KMS-11 (cell line): ENCODE data around the gene MAGI3.

Experiments
- H2AFZ ChIP-seq: fragments of 200-600 bp; sonication (generic); 2 replicates; pipeline ENCODE4 v1.6.1; 2016; ENCODE audit warnings: antibody characterized with exemption, mixed run types, low read depth
- H3K27ac ChIP-seq: fragments of 200-600 bp; sonication (generic); 2 replicates; pipeline ENCODE4 v1.6.1; 2016; ENCODE audit warnings: mild to moderate bottlenecking, mixed run types
- H3K27me3 ChIP-seq: fragments of 200-600 bp; sonication (generic); 2 replicates; pipeline ENCODE4 v1.6.1; 2017; ENCODE audit warnings: mild to moderate bottlenecking, low read depth, mixed run types, moderate library complexity; ENCODE audit not compliant: insufficient read depth
- H3K36me3 ChIP-seq: fragments of 200-600 bp; sonication (generic); 2 replicates; pipeline ENCODE4 v1.6.1; 2017; ENCODE audit warnings: mild to moderate bottlenecking, mixed run types; ENCODE audit not compliant: insufficient read depth
- H3K4me1 ChIP-seq: fragments of 200-600 bp; sonication (generic); 2 replicates; pipeline ENCODE4 v1.6.1; 2016; ENCODE audit warnings: mild to moderate bottlenecking, low read depth, mixed run types; ENCODE audit not compliant: poor library complexity, severe bottlenecking
- H3K4me2 ChIP-seq: fragments of 200-600 bp; sonication (generic); 2 replicates; pipeline ENCODE4 v1.7.0; 2016; ENCODE audit warnings: mild to moderate bottlenecking, mixed run types
- H3K4me3 ChIP-seq: fragments of 200-600 bp; sonication (generic); IDR thresholded peaks from 2 replicates; pipeline ENCODE4 v1.6.1; 2017; ENCODE audit warnings: low read depth, low read length, mixed read lengths; ENCODE audit not compliant: insufficient read depth
- H3K79me2 ChIP-seq: fragments of 200-600 bp; sonication (generic); 2 replicates; pipeline ENCODE4 v1.6.1; 2016; ENCODE audit warnings: low read depth, mixed run types; ENCODE audit not compliant: insufficient read depth
- H3K9ac ChIP-seq: fragments of 200-600 bp; sonication (generic); 2 replicates; pipeline ENCODE4 v1.6.1; 2016; ENCODE audit warnings: mild to moderate bottlenecking, mixed run types
- H4K20me1 ChIP-seq: fragments of 200-600 bp; sonication (generic); 2 replicates; pipeline ENCODE4 v1.6.1; 2016; ENCODE audit warnings: mild to moderate bottlenecking, mixed run types; ENCODE audit not compliant: insufficient read depth
- TF ChIP-seq, protein P1 (sequence below): fragments of 200-600 bp; sonication (generic); conservative IDR thresholded peaks from 2 replicates; pipeline ENCODE4 v1.6.1; 2017; ENCODE audit warnings: low read depth, mild to moderate bottlenecking, antibody characterized with exemption, low read length, moderate library complexity, mixed read lengths

Gene MAGI3

DNA sequence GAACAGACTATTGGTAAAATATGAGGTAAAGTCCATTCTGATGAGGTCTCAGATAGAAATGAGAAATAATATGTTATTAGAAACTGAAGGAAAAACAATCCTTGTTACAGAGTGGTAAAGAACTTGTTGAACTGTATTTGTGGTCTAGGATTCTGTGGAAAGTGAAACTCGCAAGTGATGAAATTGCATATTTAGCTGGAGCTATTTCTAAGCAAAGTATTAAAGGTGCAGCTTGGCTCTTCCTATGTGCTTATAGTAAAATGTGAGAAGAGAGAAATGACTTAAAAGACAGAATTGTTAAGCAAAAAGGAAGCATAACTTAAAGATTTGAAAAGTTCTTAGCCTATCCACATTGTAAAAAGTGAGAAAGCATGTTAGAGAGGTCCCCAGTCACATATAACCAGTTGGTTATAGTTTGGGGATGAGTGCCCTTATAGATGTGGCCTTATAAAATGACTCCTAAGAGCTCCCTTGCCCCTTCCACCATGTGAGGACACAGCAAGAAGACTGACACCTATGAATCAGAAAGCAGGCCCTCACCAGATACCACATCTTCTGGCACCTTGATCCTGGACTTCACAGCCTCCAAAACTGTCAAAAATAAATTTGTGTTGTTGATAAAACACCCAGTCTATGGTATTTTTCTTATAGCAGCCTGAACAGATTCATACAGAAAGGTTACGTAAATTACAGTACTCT is 344.2 kb downstream of the MAGI3 start:
- Histone ChIP-seq H2AFZ (no peak overlapping the region), H3K27ac (peak overlapping the region; percentile 72), H3K27me3 (no peaks in the 10 kb centered on the region), H3K79me2 (no peaks in the 10 kb centered on the region), H3K4me2 (peak overlapping the region; percentile 71), H3K4me1 (peaks cover 58% of the 10 kb centered on the region), H4K20me1 (no peaks in the 10 kb centered on the region), H3K36me3 (no peaks in the 10 kb centered on the region), H3K9ac (0 out of 2 replicates have a peak overlapping the region, but pooled peaks have one; percentile 11), H3K4me3 (no peak overlapping the region)
- TF ChIP-seq, protein P1, sequence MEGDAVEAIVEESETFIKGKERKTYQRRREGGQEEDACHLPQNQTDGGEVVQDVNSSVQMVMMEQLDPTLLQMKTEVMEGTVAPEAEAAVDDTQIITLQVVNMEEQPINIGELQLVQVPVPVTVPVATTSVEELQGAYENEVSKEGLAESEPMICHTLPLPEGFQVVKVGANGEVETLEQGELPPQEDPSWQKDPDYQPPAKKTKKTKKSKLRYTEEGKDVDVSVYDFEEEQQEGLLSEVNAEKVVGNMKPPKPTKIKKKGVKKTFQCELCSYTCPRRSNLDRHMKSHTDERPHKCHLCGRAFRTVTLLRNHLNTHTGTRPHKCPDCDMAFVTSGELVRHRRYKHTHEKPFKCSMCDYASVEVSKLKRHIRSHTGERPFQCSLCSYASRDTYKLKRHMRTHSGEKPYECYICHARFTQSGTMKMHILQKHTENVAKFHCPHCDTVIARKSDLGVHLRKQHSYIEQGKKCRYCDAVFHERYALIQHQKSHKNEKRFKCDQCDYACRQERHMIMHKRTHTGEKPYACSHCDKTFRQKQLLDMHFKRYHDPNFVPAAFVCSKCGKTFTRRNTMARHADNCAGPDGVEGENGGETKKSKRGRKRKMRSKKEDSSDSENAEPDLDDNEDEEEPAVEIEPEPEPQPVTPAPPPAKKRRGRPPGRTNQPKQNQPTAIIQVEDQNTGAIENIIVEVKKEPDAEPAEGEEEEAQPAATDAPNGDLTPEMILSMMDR: no peak
